ENCODE measurements around the gene ZBTB16.

DNA sequence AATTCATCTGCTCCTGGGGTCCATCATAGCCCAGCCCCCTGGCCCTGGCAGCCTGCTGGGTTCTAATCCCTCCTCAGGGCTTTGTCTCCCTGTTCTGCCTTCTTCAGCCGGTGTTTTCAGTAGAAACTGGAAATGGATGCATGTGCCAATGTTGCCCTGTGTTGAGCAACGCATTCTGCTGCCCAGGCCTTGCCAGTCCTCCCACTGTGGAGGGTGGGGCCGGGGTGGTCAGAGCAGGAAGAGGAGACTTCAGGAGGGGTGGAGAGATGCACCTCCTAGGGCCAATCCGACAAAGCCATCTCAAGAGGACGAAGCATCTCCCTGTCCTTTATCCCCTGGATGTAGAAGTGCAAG is 27.6 kb upstream of the ZBTB16 start:
- TF ChIP-seq EZH2 (IDR thresholded peaks at IDR 0.05) (no peak), POLR2AphosphoS5 (IDR thresholded peaks at IDR 0.05; ENCODE audit: borderline replicate concordance, low read depth, low read length) (no peak), FOXP2 (optimal IDR thresholded peaks at IDR 0.05; ENCODE audit: control extremely low read depth, extremely low read length, insufficient read depth) (no peak)
